Omental fat pad (tissue), 4 donors: Measurements from ENCODE around the gene RADIL. TPM values are rescaled to one million over a fixed set of nuclear protein-coding genes. Genes with fewer than 3 reads are reported as not detected.

Experiments
- ATAC-seq: fragments of 150-250 bp; one replicate; pipeline ENCODE4 v1.9.1; 2016; ENCODE audit warnings: mild to moderate bottlenecking, moderate library complexity; ENCODE audit not compliant: low FRiP score
- DNase-seq: peaks from one replicate; pipeline ENCODE4 v3.0.0-alpha.2; 2019; ENCODE audit warnings: low spot score
- CTCF ChIP-seq, 3 donors: fragments of 450-650 bp; IDR thresholded peaks; one replicate each; pipeline ENCODE4 v1.5.1; 2016 to 2017; ENCODE audit warnings: antibody characterized with exemption in 3 of 3, mild to moderate bottlenecking in 3 of 3, moderate library complexity in 2 of 3
- total RNA-seq, 4 donors: library from RNA; depleted of rRNA; stranded (reverse); fragments of >200 nt; gene quantifications; one replicate each; pipeline ENCODE4 v1.1.0, GENCODE V29; 2016

Gene RADIL
- total RNA-seq, 4 donors from 2014 or later: 1.1 to 12.3 (median 4.4) TPM

GRCh38 chr7:4838626-4839334 is 44.7 kb downstream of the RADIL start:
- no peak for ATAC-seq
- TF ChIP-seq CTCF (IDR thresholded peaks at IDR 0.05): no peak

DNA sequence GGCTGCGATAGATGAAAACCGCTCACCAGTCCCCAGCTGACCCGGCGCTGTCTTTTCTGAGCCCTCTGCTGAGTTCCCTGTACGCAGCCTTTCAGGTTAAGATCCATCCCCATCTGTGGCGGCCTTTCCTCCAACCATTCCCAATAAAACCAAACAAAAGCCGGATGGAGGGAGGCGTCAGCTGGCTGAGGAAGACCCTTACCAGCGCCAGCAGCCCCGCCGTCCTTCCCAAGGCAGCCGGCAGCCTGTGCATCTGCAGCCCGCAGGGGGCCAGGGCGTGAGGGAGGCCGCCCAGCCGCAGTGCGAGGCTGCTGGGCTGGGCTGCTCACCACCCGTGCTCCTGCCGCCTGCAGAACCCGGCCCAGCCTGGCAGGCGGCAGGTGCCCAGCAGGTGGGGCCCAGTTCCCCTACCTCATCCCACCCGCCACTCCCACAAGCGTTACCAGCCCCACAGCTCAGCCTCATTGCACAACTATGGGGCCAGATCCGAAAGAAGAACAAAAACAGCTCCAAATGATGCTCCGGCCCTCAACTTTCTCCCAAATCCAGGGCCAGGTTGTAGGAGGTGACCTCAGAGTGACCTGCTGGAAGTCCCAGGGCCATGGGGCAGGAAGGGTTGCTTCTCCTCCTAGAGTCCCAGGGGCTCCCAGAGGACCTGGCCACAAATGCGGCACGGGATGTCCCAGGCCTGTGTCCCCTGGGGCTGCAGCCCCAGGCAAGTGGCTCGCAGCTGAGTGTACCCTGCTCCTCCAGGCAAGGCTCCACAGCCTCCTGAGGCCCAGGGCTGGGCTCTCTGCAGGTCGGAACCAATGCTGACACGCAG is 45.5 kb downstream of the RADIL start:
- ATAC-seq: no peak

More at GRCh38 chr7:4838626-4839334, 44.7 kb downstream of the RADIL start:
- no peak for DNase-seq

DNA sequence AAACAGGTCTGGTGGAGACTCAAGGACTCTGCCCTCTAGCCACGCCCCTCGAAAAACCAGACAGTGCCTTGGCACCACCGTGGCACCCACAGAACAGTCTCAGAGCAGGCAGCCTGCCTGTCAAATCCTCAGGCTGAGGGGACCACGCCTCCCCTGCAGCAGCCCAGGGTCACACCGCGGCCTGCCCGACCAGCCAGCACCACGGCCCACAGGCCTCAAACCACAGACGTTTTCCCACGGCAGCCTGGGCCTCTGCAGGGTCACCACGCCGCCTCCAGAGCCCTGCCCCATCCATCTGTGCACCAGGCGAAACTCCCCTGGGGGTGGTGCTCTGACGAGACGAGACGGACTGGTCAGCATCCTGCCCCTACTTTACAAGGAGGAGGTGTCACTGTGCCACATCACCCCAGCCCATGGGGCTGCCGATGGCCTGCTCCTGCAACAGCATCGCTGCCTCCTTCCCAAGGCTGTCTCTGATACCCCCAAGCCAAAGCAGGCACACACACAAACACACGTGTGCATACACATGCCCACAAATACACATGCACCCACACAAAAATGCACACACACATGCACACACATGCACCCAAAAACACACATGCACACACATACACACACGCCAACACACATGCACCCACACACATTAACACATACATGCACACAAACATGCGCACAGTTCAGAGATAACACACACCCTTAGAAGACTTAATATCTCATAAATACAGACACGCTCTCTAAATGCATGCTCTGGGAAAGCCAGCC is 46.3 kb downstream of the RADIL start:
- DNase-seq (no peak), ATAC-seq (no peak)
- TF ChIP-seq CTCF (IDR thresholded peaks at IDR 0.05): no peak

More for the DNA sequence above, 45.5 kb downstream of the RADIL start:
- no peak for TF ChIP-seq CTCF (IDR thresholded peaks at IDR 0.05)
- no peak for DNase-seq

- DNase-seq (no peak), ATAC-seq (no peak)
- no peak for TF ChIP-seq CTCF (IDR thresholded peaks at IDR 0.05)
Observed at GRCh38 chr7:4836206-4836661, 47.3 kb downstream of the RADIL start.

DNA sequence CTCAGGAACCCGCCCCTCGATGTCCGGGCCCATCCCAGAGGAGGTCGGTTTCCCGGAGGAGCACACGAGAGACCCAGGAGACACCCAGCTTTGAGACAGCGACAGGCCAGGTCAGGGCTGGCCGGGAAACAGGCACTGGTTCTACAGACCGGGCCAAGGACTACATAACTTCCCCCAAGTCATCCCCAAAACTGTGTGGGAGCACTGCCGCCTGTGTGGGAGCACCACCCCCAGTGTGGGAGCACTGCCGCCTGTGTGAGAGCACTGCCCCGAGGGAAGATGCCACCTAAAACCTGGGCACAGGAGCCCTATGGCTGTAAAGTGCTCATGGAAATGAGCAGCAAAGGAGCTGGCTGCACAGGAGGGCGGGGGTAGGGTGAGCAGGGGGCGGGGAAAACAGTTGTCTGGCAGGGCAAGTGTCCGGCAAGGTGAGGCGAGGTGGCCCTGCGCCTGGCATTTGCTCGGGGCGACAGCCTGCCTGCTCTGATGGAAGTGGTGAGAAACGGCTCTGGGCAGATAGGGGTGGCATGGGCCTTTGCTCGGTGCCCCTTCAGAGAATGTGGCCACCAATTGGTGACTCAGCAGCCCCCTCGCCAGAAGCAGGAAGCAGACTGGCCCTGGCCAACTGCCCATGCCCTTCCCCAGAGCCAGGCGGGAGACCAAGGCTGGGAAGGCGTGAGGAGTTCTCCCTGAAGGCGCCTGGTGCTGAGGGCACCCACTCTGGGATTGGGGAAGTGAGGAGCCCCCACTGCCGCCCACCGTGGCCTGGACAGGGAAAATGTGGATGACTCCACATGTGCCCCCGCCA is 47.9 kb downstream of the RADIL start:
- ATAC-seq (no peak), DNase-seq (no peak)
- no peak for TF ChIP-seq CTCF (IDR thresholded peaks at IDR 0.05)
